K562 (cell line): ENCODE data around the gene DNAJB2. TPM values are rescaled to one million over a fixed set of nuclear protein-coding genes. Genes with fewer than 3 reads are reported as not detected.

ENCODE experiments used
- ATAC-seq: fragments of 200-7000 bp; cut with Tn5 transposase; 3 replicates; pipeline ENCODE4 v1.9.1; 2020; ENCODE audit warnings: moderate library complexity
- BruUV-seq: library from RNA; stranded (reverse); fragments of 400-500 nt; replicated peaks from 2 replicates; lab custom pipeline; 2021; lab: Mats Ljungman, UMichigan
- CTCF ChIA-PET: fragments of 300-600 bp; formaldehyde crosslinking; extraction: SDS; loops from one replicate; lab custom pipeline; 2021; ENCODE audit warnings: low intra/inter-chr PET ratio; lab: Yijun Ruan, JAX
- POLR2A ChIA-PET: fragments of 300-600, 350-650 bp; sonication (Branson Sonifier 250); formaldehyde crosslinking; extraction: SDS; loops from one replicate; lab custom pipeline; 2021; ENCODE audit warnings: antibody characterized with exemption, inconsistent platforms; lab: Yijun Ruan, JAX
- DNase-seq, 4 experiments: peaks; one replicate each; pipeline versions ENCODE4 v3.0.0 to v3.0.0-alpha.2; 2011 to 2018; ENCODE audit warnings: low spot score in 3 of 4, mixed read lengths in 3 of 4; ENCODE audit errors: extremely low read depth in 1 of 4
- FAIRE-seq: peaks from 2 replicates; lab custom pipeline; 2011; peaks lifted over from hg19 to GRCh38; lab: Jason Lieb, UNC
- H2AFZ ChIP-seq: 2 replicates; pipeline ENCODE4 v1.6.0; 2011; ENCODE audit warnings: low read depth, low read length, control low read depth, inconsistent platforms
- H3K27ac ChIP-seq: fragments of 200-600 bp; 3 replicates; pipeline ENCODE4 v1.8.0; 2011; ENCODE audit warnings: low read depth, mild to moderate bottlenecking, control low read depth, inconsistent platforms, low read length, moderate library complexity, mixed read lengths; ENCODE audit errors: extremely low read depth
- H3K27me3 ChIP-seq, 2 experiments: fragments of 300-600 bp in 1 of 2; 2 replicates in 1 of 2; 3 replicates in 1 of 2; pipeline versions ENCODE4 v1.6.0 to v1.8.0; 2011; ENCODE audit warnings: inconsistent platforms in 2 of 2, low read length in 2 of 2, mild to moderate bottlenecking in 1 of 2, mixed read lengths in 1 of 2, moderate library complexity in 1 of 2; ENCODE audit not compliant: control insufficient read depth in 2 of 2, insufficient read depth in 2 of 2
- H3K36me3 ChIP-seq: fragments of 300-600 bp; 3 replicates; pipeline ENCODE4 v1.8.0; 2011; ENCODE audit warnings: mild to moderate bottlenecking, low read length, inconsistent platforms; ENCODE audit not compliant: control insufficient read depth, insufficient read depth
- H3K4me1 ChIP-seq, 2 experiments: fragments of 200-600 bp in 1 of 2; replicated peaks in 1 of 2; 2 replicates in 1 of 2; 3 replicates in 1 of 2; pipeline versions ENCODE4 v1.5.1 to v1.8.0; 2011; ENCODE audit warnings: inconsistent platforms in 2 of 2, low read length in 2 of 2, mild to moderate bottlenecking in 1 of 2, mixed read lengths in 1 of 2, moderate library complexity in 1 of 2; ENCODE audit not compliant: control insufficient read depth in 2 of 2, insufficient read depth in 2 of 2
- H3K4me2 ChIP-seq: 2 replicates; pipeline ENCODE4 v1.6.1; 2011; ENCODE audit warnings: low read length, control low read depth, inconsistent platforms, mixed read lengths; ENCODE audit not compliant: insufficient read depth
- H3K4me3 ChIP-seq: fragments of 200-600 bp; sonication (generic), shearing (Covaris generic); 2 replicates; pipeline ENCODE4 v1.5.1; 2016; ENCODE audit warnings: control low read depth, inconsistent platforms
- H3K79me2 ChIP-seq: fragments of 200-600 bp; 3 replicates; pipeline ENCODE4 v1.8.0; 2011; ENCODE audit warnings: low read length, inconsistent platforms; ENCODE audit not compliant: control insufficient read depth, insufficient read depth
- H3K9ac ChIP-seq, 2 experiments: 2 replicates each; pipeline versions ENCODE4 v1.6.0 to v1.6.1; 2011; ENCODE audit warnings: low read depth in 2 of 2, low read length in 2 of 2, control low read depth in 1 of 2, inconsistent platforms in 1 of 2, mild to moderate bottlenecking in 1 of 2, mixed read lengths in 1 of 2; ENCODE audit not compliant: insufficient read depth in 1 of 2
- H3K9me1 ChIP-seq: one replicate; pipeline ENCODE4 v1.6.0; 2011; ENCODE audit warnings: inconsistent platforms, mild to moderate bottlenecking, low read length, moderate library complexity; ENCODE audit not compliant: control insufficient read depth, insufficient read depth
- H3K9me3 ChIP-seq: replicated peaks from 2 replicates; pipeline ENCODE4 v1.5.1; 2011; ENCODE audit warnings: low read depth, low read length, inconsistent platforms; ENCODE audit not compliant: control insufficient read depth, insufficient read depth
- H4K20me1 ChIP-seq: replicated peaks from 2 replicates; pipeline ENCODE4 v1.6.1; 2011; ENCODE audit warnings: low read length, inconsistent platforms, mixed read lengths; ENCODE audit not compliant: control insufficient read depth, insufficient read depth
- ESRRB ChIP-seq: fragments of 250-450 bp; sonication (Bioruptor Pico); IDR thresholded peaks from 2 replicates; pipeline ENCODE4 v1.5.0; 2020; ENCODE audit warnings: mild to moderate bottlenecking, moderate library complexity, borderline replicate concordance
- TCF15 ChIP-seq: fragments of 250-450 bp; sonication (Bioruptor Pico); IDR thresholded peaks from 2 replicates; pipeline ENCODE4 v1.8.0; 2022; ENCODE audit warnings: moderate library complexity, mild to moderate bottlenecking, inconsistent platforms
- ZBTB9 ChIP-seq: fragments of 450-650 bp; formaldehyde crosslinking; IDR thresholded peaks from 2 replicates; pipeline ENCODE4 v1.4.0; 2020; ENCODE audit warnings: mild to moderate bottlenecking, moderate library complexity
- ZNF311 ChIP-seq: fragments of 250-450 bp; sonication (Bioruptor Pico); IDR thresholded peaks from 2 replicates; pipeline ENCODE4 v1.4.0; 2020; ENCODE audit warnings: mild to moderate bottlenecking, moderate library complexity
- WGBS: fragments of 100-300 bp; shearing (Covaris generic); methylation state at CpG from one replicate; pipeline ENCODE4 v1.1.6; 2016; ENCODE audit warnings: low coverage, mixed read lengths; ENCODE audit not compliant: insufficient coverage; ENCODE audit errors: missing lambda C conversion rate; 5-methylcytosine and 5-hydroxymethylcytosine counted together
- in situ Hi-C: fragments of 300-500 bp; cut with MboI; formaldehyde crosslinking; loops from 4 replicates; pipeline ENCODE4 v1.15.0; 2018; ENCODE audit warnings: inconsistent platforms, mixed read lengths
- intact Hi-C: fragments of 100-400 bp; cut with micrococcal nuclease; formaldehyde crosslinking; loops from 2 replicates; pipeline ENCODE4 v1.14.2; 2022
- polyA plus RNA-seq, 8 experiments: library from polyadenylated mRNA; depleted of rRNA in 4 of 8; stranded (reverse) in 5 of 8; unstranded in 3 of 8; fragments of >200 nt; fragmentation: Nextera tagmentation in 2 of 8; fragmentation: Illumina TruSeq in 1 of 8; extraction: Ambion mirVana in 2 of 8; extraction: Trizol in 1 of 8; gene quantifications; 2 replicates each; pipeline versions ENCODE4 v1.2.1 to v1.2.3, GENCODE V29; 2011 to 2014; ENCODE audit warnings: inconsistent platforms in 1 of 8, missing spikeins in 1 of 8
- total RNA-seq, 7 experiments: library from RNA; depleted of rRNA in 6 of 7; stranded (reverse); fragments of >200 nt in 6 of 7; fragmentation: Illumina TruSeq in 2 of 7; extraction: Trizol in 2 of 7; gene quantifications; 2 replicates each; pipeline versions ENCODE4 v1.2.1 to v1.2.3, GENCODE V29; 2011 to 2021; ENCODE audit warnings: low replicate concordance in 1 of 7
- TF ChIP-seq, protein P1 (sequence below), 2 experiments: fragments of 450-650 bp; IDR thresholded peaks; 2 replicates each; pipeline ENCODE4 v1.6.1; 2018; ENCODE audit warnings: mild to moderate bottlenecking in 2 of 2, low read depth in 1 of 2; ENCODE audit not compliant: partially characterized antibody in 2 of 2

Gene DNAJB2
- total and polyA plus RNA-seq, 9 of the 15 experiments (the other 6 are each of a cell fraction or from before 2014, with no cell fraction given): 0.08 to 3.0 (median 2.2) TPM; not detected in 1

DNA sequence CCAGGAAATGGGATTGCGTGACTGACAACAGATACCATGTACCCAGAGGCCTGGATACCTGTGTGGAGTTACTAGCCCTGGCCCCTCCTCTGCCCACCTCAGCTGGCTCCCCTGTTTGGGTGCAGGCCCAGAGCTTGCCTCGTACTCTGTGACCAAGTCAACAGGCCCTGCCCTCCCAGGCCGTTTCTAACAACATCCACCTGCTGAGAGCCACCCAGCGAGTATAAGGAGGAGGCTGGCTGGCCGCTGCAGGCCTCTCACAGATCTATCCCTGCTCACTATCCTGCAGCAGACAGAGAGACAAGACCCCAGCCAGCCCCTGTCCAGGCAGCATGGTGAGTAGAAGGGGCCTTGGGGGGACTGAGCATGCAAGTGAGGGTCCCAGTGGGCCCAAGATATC, 12.9 kb upstream of the DNAJB2 start:
- Histone ChIP-seq H3K9me1 (no peaks in the 10 kb centered on the region), H3K4me3 (no peak overlapping the region), H4K20me1 (no peaks in the 10 kb centered on the region), H3K4me1 (peaks cover 4 to 14% of the 10 kb centered on the region in 2 experiments; a peak in 3 of 5 replicates), H2AFZ (no peak overlapping the region), H3K27me3 (no peaks in the 10 kb centered on the region), H3K9ac (no peak overlapping the region), H3K79me2 (no peaks in the 10 kb centered on the region), H3K4me2 (no peak overlapping the region), H3K9me3 (no peaks in the 10 kb centered on the region), H3K27ac (no peak overlapping the region), H3K36me3 (no peaks in the 10 kb centered on the region)
- in situ Hi-C loops: no loop called here
- no TSS peak for BruUV-seq
- DNase-seq (no peak), ATAC-seq (no peak), FAIRE-seq (no peak)
- POLR2A ChIA-PET: interaction anchor here (0.7 kb wide), 1 partner anchor 547 kb away, joined by 4 read pairs; no protein-coding TSS in a partner anchor
- CTCF ChIA-PET: no interaction called here
- 100% methylated on average over 1 of the region's 5 CpGs for WGBS
- TF ChIP-seq, protein P1, sequence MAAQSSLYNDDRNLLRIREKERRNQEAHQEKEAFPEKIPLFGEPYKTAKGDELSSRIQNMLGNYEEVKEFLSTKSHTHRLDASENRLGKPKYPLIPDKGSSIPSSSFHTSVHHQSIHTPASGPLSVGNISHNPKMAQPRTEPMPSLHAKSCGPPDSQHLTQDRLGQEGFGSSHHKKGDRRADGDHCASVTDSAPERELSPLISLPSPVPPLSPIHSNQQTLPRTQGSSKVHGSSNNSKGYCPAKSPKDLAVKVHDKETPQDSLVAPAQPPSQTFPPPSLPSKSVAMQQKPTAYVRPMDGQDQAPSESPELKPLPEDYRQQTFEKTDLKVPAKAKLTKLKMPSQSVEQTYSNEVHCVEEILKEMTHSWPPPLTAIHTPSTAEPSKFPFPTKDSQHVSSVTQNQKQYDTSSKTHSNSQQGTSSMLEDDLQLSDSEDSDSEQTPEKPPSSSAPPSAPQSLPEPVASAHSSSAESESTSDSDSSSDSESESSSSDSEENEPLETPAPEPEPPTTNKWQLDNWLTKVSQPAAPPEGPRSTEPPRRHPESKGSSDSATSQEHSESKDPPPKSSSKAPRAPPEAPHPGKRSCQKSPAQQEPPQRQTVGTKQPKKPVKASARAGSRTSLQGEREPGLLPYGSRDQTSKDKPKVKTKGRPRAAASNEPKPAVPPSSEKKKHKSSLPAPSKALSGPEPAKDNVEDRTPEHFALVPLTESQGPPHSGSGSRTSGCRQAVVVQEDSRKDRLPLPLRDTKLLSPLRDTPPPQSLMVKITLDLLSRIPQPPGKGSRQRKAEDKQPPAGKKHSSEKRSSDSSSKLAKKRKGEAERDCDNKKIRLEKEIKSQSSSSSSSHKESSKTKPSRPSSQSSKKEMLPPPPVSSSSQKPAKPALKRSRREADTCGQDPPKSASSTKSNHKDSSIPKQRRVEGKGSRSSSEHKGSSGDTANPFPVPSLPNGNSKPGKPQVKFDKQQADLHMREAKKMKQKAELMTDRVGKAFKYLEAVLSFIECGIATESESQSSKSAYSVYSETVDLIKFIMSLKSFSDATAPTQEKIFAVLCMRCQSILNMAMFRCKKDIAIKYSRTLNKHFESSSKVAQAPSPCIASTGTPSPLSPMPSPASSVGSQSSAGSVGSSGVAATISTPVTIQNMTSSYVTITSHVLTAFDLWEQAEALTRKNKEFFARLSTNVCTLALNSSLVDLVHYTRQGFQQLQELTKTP (IDR thresholded peaks at IDR 0.05; ENCODE audit: low read depth in 1 of 2, partially characterized antibody in 2 of 2): no peak
- TF ChIP-seq ESRRB (CRISPR knock-in tag): no peak
- no peak for TF ChIP-seq TCF15 (CRISPR knock-in tag)
- no peak for TF ChIP-seq ZBTB9
- TF ChIP-seq ZNF311 (CRISPR knock-in tag): no peak
- TF ChIP-seq, all 486 proteins: peak for 0
- intact Hi-C loops: no loop called here
